Activated gamma-delta T cell treated with Interleukin-2 at 50 U/mL for 16 hours (primary cell): Measurements from ENCODE around the gene CDYL.
"Not testable (repeated sequence)": the region's sequence is repeated elsewhere in the genome, so short reads cannot be mapped to it uniquely, and the experiment has no call there.

Experiments used
- DNase-seq: peaks from one replicate; pipeline ENCODE4 v3.0.0-alpha.2; 2020

The CDYL gene

DNA sequence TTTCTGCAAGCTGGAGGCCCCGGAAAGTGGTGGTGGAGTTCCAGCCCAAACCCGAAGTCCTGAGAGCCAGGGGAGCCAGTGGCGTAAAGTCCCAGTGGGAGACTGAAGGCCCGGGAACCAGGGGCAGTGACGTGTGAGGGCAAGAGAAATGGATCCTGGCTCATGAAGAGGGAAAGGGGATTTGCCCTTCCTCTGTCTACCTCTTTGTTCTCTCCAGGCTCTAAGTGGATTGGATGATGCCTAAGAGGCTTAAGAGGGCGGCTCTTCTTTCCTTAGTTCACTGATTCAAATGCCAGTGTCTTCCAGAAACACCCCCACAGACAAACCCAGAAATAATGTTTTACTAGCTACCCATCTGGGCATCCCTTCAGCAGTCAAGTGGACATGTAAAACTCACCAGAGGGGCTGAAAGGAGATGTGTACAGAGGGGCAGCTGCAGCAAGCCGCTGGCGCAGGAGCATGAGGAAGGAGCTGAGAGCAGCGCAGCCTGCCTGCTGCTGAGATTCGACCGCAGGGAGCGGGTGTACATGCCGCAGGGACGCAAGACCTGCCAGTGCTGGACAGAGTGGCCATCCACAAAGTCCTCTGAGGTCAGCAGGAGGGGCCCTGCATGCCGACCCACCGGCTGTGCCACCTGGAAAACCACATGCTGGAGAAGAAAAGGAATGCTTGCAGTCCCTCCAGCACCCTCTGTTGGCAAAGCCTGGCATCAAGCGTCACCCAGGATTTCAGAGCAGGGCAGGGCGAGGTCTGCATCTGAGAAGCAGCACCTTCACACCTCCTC, 29.5 kb downstream of the CDYL start:
- peak; percentile 9 for DNase-seq

DNA sequence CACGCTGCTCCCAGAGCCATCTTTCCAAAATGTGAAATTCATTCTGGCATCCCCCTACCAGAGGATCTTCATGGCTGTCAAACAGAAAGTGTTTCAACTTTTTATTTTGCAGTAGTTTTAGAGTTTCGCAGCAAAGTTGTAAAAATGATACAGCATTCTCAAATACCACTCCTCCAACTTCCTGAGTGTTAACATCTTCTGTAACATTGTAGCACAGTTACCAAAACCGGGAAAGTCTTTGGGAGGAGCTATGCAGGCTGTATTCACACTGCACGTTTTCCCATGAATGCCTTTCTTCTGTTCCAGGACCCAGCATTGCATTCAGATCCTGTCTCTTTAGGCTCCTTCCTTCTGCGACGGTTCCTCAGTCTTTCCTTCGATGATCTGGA, 30.1 kb downstream of the CDYL start:
- DNase-seq, result no peak

DNA sequence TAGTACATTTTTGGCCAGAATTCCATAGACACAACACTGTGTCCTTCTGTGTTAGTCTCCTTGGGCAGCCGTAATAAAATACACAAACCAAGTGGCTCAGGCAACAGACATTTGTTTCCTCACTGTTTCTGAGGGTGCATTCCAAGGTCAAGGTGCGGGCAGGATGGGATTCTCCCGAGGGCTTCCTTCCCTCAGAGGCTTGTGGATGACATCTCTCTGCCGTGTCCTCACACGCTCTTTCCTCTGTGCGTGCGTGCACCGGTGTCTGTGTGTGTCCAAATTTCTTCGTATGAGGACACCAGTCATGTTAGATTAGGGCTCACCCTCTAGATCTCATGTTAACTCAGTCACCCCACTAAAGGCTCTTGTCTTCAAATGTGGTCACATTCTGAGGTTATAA, 30.6 kb downstream of the CDYL start:
- DNase-seq, result no peak

DNA sequence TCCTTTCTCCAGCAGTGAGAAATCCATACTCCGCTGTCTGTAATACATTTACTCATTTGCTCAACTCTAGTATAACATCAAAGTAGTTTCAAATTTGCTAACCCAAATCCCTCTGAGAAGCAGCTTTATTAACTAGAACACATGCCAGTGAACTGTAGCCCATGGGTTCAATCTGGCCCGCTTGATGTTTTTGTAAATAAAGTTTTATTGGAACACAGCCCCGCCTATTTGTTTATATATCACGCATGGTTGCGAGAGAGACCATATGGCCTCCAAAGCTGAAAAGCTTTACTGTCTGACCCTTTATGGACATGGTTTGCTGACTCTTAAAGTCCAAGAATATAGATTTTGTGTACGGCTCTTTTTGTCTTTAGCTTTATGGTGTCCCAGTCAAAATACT, 32.2 kb downstream of the CDYL start:
- no peak for DNase-seq

DNA sequence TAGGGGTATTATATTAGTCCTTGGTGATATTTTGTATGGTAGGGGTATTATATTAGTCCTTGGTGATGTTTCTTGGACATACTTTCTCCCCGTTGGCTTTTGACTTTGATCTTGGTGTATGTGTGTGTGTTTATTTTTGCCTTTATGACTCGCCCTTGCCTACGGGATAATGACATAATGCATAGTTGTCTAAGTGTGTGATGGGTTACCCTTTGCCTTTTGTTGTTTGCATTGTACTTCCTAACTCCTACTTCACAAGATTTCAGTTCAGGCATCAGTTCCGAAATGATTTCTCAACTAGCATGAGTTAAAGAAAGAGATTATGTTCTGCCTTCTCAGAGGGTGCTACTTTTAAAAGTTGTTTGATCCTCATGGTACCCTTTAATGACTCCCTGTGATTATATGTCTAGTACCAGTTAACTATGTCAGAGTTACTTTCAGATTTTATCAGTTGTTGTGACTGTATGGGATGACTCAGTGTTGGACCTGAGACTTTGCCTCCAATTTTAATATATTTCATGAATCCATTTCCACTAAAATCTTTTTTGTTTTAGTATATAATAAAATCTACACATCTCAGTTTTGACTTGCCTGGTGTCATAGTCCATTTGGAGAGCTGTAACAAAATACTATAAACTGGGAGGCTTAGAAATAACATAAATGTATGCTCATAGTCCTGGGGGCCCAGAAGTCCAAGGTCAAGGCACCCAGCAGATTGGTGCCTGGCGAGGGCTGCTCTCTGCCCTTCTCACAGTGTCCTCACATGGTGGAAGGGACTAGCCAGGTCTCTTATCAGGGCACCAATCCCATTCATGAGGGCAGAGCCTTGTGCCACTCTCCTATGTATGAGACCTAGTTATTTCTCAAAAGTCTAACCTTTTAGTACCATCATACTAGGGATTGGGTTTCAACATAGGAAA, 34.1 kb downstream of the CDYL start:
- no peak for DNase-seq

DNA sequence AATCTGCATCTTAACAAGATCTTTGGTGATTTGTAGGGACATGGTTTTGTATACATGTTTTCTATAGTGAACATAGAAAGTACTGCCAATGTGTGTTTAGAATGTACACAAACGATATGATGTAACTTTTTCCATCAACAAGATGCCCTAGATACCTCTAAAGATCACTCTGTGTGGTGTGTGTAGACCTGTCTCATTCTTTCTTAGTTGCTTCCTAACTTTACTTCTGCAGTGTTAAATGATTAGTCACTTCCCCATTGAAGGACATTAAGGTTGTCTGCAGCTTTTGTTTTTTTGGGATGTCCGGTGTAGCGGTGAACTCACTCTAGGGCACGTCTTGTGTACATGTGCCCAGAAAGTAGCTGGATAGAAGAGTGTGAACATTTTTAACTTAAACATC, 35.9 kb downstream of the CDYL start:
- no peak for DNase-seq

DNA sequence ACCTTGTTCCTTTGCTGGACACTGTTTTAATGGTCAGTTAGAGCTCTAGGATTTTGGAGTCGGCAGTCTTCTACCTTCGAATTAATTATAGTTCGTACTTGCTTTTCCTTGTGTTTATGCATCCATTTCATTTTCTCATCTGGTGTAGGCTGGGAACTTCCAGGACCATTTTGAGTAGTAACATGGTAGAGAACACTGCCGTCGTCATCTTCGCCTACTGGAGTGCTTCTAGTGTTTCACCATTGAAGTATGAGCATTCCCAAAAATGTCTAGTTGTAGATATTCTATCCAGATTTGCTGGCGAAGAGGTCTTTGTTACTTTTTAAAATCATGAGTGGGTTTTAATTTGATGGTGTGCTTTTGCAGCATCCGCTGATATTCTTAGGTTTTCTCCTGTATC, 36.9 kb downstream of the CDYL start:
- no peak for DNase-seq

DNA sequence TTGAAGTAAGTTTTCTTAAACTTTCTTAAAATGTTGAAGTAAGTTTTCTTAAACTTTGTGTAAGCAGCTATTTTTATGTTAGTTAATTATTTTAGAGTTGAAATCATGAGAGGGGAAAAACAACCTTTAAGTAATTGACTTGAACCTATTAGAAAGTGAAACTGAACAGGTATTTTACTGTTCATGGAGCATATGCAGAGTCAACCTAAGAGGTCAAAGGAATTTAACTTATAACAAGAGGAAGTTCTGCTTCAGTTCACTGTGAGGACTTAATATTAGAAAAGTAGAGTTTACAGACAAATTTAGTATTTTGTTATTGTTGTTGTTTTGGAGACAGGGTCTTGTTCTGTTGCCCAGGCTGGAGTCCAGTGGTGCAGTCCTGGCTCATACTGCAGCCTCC, 38.0 kb downstream of the CDYL start:
- DNase-seq, result no peak

DNA sequence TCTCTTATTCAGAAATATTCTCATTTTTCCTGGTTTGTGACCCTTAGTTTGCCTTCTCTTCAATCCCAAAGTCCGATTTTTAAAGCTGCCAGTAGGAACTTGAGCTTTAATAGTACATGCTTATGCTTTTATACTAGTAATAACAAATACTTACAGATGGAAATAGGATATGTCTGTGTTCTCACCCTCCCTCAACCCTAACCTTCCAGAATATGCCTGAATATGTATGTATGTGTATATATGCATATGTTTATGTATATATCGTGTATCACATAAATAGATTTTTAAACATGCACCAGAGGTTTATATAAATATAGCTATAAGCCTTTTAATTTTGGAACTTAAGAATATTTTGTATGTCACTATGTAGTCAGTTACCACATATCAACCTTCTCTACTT, 38.8 kb downstream of the CDYL start:
- DNase-seq, result no peak

DNA sequence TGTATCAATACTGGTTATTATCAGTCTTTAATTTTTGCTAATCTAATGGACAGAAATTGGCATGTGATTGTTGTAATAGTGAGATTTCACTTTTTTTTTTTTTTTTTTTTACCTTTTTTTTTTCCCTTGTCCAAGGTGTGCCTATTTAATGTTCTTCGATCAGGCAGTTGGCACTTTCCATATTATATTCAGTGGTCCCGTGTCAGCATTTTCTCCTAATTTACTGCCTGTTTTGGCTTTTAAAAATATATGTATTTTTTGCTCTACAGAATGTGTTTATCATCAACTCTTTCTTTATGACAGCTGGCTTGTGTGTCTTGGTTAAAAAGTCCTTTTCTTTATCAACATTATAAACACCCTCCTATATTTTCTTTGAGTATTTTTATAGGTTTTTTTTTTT, 39.4 kb downstream of the CDYL start:
- no peak for DNase-seq

DNA sequence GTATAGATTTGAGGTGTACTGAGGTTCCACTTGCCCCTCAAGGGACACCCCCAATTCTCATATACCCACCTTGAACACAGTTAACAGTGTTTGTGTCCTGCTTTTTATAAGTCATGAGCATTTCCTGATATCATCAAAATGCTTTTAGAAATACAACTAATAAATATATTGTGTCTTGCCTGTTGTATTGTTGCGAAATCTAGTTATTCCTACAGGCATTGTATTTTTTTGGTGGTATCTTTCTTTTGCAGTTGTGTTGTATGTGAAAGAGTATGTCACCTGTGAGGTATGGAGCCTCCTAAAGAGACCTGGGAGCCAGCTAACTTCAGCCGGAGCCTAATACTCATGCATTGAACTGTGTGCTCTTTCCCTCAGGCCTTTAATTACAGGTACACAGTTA, 40.7 kb downstream of the CDYL start:
- no peak for DNase-seq

DNA sequence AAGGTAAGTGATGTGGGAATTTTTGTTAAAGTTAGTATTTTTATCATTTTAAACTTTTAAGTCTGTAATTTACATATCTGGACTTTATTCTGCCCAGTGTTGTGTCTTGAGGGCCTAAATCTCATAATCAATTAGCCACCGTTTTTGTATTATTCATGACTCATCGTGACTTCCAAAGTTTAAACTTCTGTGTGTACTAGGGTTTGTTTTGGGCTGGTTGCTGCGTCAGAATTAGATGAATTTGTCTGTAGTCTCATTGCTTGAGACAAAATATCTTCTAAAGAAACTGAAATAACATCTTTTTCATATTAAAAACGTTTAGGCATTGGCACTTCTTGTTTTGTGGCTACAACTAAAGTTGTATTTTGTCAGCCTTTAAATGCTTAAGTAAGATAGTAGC, 41.3 kb downstream of the CDYL start:
- no peak for DNase-seq

DNA sequence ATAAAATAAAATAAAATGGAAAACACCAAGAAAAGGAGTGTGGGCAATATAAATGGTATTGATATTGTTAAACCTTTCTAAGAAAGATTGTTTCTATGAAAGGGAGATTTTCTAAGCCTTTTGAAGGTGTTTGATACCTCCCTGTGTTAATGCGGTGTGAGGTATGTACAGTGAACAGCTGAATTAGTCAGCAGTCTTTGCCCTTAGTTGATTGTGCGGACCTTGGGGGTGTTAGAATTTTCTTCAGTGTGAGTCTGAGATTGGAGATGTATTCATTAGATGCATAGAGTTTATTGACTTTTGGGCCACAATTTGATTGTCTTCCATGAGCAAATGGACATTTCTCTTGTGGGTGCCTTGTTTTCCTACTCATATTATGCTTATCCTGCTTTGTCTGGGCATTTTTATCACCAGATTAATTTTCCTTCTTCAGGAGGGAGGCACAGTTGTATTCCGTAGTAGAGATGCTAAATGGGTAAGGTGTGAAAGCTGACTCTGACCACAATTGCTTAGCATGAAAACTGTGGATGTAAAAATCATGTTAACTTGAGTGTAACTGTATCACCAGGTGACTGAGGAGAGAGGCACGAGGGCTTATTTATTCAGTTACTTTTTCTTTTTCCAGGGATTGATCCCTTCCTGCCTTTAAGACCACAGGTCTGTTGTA, 42.2 kb downstream of the CDYL start:
- DNase-seq, result no peak

DNA sequence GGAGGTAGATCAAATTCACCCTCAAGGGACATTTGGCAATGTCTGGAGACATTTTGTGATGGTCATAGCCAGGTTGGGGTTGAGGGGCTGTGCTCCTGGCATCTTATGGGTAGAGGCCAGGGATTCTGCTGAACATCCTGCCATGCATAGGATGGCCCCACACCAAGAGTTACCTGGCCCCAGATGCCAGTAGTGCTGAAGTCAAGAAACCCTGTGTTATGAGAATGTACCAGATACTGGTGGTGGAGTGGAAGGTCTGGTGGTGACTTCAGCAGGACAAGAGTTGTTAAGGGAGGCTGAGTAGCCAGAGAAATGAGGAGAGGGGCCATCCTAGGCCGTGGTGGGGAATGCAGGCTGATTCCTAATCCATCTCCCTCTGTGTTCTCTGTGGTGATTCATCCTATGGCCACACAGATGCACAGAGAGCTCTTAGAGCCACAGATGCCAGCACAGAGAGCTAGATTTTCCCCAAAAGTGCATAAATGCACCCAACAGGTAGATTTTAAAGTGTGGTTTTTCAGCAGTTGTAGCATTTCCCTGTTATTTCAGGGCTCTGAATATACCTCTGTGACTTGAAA, 43.6 kb downstream of the CDYL start:
- DNase-seq, result no peak

DNA sequence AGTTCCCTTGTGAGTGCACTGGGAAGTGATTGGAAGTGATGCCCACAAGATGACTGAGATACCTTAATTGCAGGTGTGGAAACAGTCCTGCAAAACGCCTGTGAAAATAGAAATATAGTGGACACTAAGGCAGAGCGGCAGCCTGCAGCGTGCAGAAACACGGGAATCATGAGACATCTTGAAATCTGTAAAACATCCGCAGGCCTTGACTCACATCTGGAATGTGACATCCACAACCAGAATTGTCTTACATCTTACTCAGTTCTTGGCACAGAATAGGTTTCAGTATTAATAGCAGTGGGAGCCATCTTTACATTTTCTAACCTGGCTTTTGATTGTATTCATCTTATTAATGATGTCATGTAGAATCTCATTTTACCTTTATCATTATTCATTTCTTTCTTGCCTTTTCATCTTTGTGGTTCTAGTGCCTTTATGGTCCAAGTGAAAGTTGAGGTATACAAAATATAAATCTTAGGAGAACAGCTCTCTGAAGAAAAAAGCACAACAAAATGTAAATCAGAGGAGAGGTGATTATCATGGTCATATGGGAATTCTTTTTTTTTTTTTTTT, 44.6 kb downstream of the CDYL start:
- DNase-seq, result no peak

DNA sequence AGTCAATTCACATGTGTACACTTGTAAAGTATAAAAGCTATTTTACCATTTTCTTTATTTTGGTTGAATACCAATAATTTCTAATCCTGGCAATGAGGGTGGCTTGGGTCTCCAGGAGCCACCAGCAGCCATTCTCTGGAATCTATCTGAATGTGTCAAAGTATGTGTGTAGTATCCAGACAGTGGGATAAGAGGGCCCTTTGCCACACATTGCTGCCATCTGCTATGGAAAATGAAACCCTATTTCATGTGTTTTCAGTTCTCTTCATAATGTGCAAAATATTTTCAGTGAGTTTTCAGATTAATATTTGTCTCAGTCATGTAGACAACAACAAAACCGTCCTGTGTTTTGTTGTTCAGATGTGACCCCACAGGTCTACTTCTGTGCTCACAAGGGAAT, 46.3 kb downstream of the CDYL start:
- DNase-seq, result no peak

DNA sequence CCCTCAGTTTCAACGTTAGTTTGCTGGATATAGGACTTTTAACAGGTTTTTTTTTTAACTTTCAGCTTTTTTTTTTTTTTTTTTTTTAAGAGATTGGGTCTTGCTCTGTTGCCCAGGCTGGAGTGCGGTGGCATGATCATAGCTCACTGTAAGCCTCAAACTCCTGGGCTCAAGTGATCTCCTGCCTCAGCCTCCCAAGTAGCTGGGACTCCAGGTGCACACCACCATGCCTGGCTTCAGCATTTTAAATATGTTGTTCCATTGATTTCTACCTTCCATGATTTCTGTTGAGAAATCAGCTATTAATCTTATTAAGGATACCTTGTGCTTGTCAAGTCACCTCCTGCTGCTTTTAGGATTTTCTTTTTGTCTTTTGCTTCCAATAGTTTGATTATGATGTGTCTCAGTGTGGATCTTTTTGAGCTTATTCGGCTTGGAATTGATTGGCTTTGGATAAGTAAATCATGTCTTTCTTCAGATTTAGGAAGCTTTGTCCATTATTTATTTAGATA, 52.0 kb downstream of the CDYL start:
- no peak for DNase-seq

DNA sequence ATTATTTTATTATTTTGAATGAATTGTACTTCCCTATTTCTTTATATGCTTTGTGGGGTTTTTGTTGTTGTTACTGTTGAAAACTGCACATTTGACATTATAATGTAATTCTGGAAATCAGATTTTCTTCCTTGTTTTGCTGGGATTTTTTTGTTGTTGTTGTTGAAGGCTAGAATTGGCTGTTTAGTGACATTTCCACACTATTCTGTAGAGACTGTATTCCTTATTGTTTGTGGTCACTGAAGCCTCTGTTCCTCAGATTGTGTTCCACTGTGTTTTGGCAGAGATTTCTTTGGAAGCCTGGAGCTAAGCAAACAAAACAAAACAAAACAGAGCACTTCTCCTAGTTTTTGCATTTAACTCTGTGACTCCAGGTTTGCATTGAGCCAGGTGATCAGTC, 52.9 kb downstream of the CDYL start:
- no peak for DNase-seq

DNA sequence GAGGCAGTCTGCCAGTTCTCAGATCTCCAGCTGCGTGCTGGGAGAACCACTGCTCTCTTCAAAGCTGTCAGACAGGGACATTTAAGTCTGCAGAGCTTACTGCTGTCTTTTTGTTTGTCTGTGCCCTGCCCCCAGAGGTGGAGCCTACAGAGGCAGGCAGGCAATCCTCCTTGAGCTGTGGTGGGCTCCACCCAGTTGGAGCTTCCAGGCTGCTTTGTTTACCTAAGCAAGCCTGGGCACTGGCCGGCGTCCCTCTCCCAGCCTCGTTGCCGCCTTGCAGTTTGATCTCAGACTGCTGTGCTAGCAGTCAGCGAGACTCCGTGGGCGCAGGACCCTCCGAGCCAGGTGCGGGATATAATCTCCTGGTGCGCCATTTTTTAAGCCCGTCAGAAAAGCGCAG, 59.3 kb downstream of the CDYL start:
- DNase-seq, result not testable (repeated sequence)

DNA sequence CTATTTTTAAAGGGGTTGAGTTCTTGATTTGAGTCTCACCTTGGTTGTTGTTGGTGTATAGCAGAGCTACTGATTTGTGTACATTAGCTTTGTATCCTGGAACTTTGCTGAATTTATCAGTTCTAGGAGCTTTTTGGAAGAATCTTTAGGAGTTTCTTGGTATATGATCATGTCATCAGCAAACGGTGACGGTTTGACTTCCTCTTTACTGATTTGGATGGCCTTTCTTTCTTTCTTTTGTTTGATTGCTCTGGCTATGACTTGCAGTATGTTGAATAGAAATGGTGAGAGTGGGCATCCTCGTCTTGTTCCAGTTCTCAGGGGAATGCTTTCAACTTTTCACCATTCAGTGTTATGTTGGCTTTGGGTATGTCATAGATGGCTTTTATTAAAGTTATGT, 64.0 kb downstream of the CDYL start:
- DNase-seq, result no peak

DNA sequence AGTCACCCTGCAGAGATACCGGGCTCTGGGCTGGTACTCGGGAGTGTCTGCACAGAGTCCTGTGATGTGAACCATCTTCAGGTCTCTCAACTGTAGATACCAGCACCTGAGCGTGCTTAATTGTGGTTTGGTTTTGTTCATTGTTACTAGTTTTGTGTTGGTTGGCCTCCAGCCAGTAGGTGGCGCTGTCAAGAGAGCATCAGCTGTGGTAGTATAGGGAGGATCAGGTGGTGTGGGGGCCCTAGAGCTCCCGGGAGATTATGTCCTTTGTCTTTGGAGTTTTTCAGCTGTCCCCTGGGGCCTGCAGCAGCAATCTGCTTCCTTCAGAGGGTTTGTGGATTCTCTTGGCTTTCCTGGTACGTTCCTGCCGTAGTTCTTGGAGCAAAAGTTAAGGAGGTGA, 67.9 kb downstream of the CDYL start:
- DNase-seq, result no peak

DNA sequence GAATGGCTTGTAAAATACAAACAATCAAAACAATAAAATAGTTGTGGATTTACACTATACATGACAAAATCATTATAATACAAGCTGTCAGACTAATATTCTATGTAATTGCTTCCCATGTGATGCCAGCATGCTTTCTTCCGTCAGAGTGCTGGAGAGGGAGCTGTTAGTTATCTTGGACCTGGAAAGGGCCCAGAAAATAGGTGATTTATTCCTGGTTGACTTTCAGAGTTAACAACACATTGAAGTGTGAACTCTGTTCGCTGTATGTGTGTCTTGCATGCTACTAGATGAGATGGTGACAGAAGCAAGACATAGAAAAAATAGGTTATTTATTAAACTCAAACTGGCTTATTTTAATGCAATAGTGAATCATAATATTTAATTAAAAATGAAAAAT, 70.2 kb downstream of the CDYL start:
- DNase-seq, result no peak
